HCT116 (cell line): ENCODE measurements around the gene TUBB6. TPM values are rescaled to one million over a fixed set of nuclear protein-coding genes. Genes with fewer than 3 reads are reported as not detected.

Source experiments
- ATAC-seq: fragments of 200-7000 bp; cut with Tn5 transposase; 2 replicates; pipeline ENCODE4 v1.9.1; 2020; ENCODE audit warnings: mild to moderate bottlenecking, moderate library complexity
- BruUV-seq: library from RNA; stranded (reverse); fragments of 400-500 nt; replicated peaks from 2 replicates; lab custom pipeline; 2021; lab: Mats Ljungman, UMichigan
- CTCF ChIA-PET: fragments of 300-600 bp; sonication (Branson Sonifier 250); formaldehyde crosslinking; loops from one replicate; lab custom pipeline; 2021; ENCODE audit warnings: antibody characterized with exemption; lab: Charles Lee
- POLR2A ChIA-PET: fragments of 300-600, 350-600 bp; sonication (Branson Sonifier 250); formaldehyde crosslinking; loops from one replicate; lab custom pipeline; 2021; ENCODE audit warnings: antibody characterized with exemption; lab: Charles Lee
- RAD21 ChIA-PET, 2 experiments: fragments of 300-600 bp; sonication (Branson Sonifier 250); formaldehyde crosslinking; loops; one replicate each; lab custom pipeline; 2023; ENCODE audit warnings: low total read pairs in 2 of 2; ENCODE audit not compliant: uncharacterized antibody in 2 of 2, unreplicated experiment in 2 of 2, low non-redundant PET in 1 of 2; lab: Charles Lee
- DNase-seq: peaks from one replicate; pipeline ENCODE4 v3.0.0-alpha.2; 2010; ENCODE audit warnings: low read depth, low spot score
- H2AFZ ChIP-seq: fragments of 200-600 bp; shearing (Covaris generic), sonication (generic); 2 replicates; pipeline ENCODE4 v1.6.1; 2017; ENCODE audit warnings: low read depth, mixed run types, mixed read lengths, antibody characterized with exemption, low read length; ENCODE audit not compliant: poor library complexity, severe bottlenecking
- H3K27ac ChIP-seq: 2 replicates; pipeline ENCODE4 v1.5.1; 2012; ENCODE audit warnings: low read depth, low read length
- H3K27me3 ChIP-seq: fragments of 200-600 bp; sonication (generic); 2 replicates; pipeline ENCODE4 v1.6.1; 2016; ENCODE audit warnings: mixed run types, low read length, mixed read lengths; ENCODE audit not compliant: insufficient read depth
- H3K36me3 ChIP-seq, 2 experiments: fragments of 200-500 bp in 1 of 2; fragments of 200-600 bp in 1 of 2; sonication (Bioruptor generic) in 1 of 2; sonication (generic) in 1 of 2; 2 replicates each; pipeline versions ENCODE4 v1.5.1 to v1.6.1; 2014 to 2016; ENCODE audit warnings: low read length in 2 of 2, inconsistent platforms in 1 of 2, mixed read lengths in 1 of 2, mixed run types in 1 of 2; ENCODE audit not compliant: insufficient read depth in 2 of 2, control insufficient read depth in 1 of 2
- H3K4me1 ChIP-seq, 2 experiments: fragments of 200-600 bp in 1 of 2; sonication (generic) in 1 of 2; 2 replicates each; pipeline versions ENCODE4 v1.5.1 to v1.6.1; 2012 to 2017; ENCODE audit warnings: low read length in 2 of 2, inconsistent platforms in 1 of 2, mild to moderate bottlenecking in 1 of 2, mixed read lengths in 1 of 2, mixed run types in 1 of 2, moderate library complexity in 1 of 2; ENCODE audit not compliant: insufficient read depth in 2 of 2, control insufficient read depth in 1 of 2
- H3K4me2 ChIP-seq: fragments of 200-600 bp; sonication (generic); 2 replicates; pipeline ENCODE4 v1.6.1; 2017; ENCODE audit warnings: mixed run types, low read length, mixed read lengths
- H3K4me3 ChIP-seq, 2 experiments: fragments of 200-600 bp in 1 of 2; sonication (generic) in 1 of 2; replicated peaks in 1 of 2; 2 replicates each; pipeline ENCODE4 v1.5.1; 2011 to 2016; ENCODE audit warnings: low read length in 2 of 2, control low read depth in 1 of 2, low read depth in 1 of 2, mild to moderate bottlenecking in 1 of 2, mixed read lengths in 1 of 2, mixed run types in 1 of 2
- H3K79me2 ChIP-seq: fragments of 200-600 bp; sonication (generic); 2 replicates; pipeline ENCODE4 v1.6.1; 2017; ENCODE audit warnings: mild to moderate bottlenecking, mixed run types, low read length, moderate library complexity, mixed read lengths; ENCODE audit not compliant: insufficient read depth
- H3K9ac ChIP-seq: fragments of 200-600 bp; sonication (generic); 2 replicates; pipeline ENCODE4 v1.6.1; 2016; ENCODE audit warnings: low read length, mixed read lengths
- H3K9me2 ChIP-seq: fragments of 200-600 bp; sonication (generic), shearing (Covaris generic); 2 replicates; pipeline ENCODE4 v1.6.1; 2017; ENCODE audit warnings: mixed run types, mild to moderate bottlenecking, moderate library complexity; ENCODE audit not compliant: insufficient read depth
- H3K9me3 ChIP-seq, 2 experiments: fragments of 200-500 bp in 1 of 2; fragments of 200-600 bp in 1 of 2; sonication (Bioruptor generic) in 1 of 2; sonication (generic) in 1 of 2; 2 replicates each; pipeline ENCODE4 v1.6.1; 2014 to 2017; ENCODE audit warnings: low read length in 2 of 2, mixed read lengths in 2 of 2, inconsistent platforms in 1 of 2, low read depth in 1 of 2, mild to moderate bottlenecking in 1 of 2, mixed run types in 1 of 2, moderate library complexity in 1 of 2; ENCODE audit not compliant: control insufficient read depth in 1 of 2, insufficient read depth in 1 of 2
- H4K20me1 ChIP-seq: fragments of 200-600 bp; sonication (generic), shearing (Covaris generic); 2 replicates; pipeline ENCODE4 v1.6.1; 2017; ENCODE audit warnings: mixed run types, mild to moderate bottlenecking, moderate library complexity; ENCODE audit not compliant: insufficient read depth
- ATF3 ChIP-seq: IDR thresholded peaks from 2 replicates; pipeline ENCODE4 v1.6.1; 2012
- EGR1 ChIP-seq: IDR thresholded peaks from 2 replicates; pipeline ENCODE4 v1.6.1; 2012; ENCODE audit warnings: low read depth
- EZH2 ChIP-seq: fragments of 200-600 bp; sonication (generic); IDR thresholded peaks from 2 replicates; pipeline ENCODE4 v1.6.1; 2017; ENCODE audit warnings: antibody characterized with exemption, mixed run types
- JUND ChIP-seq: IDR thresholded peaks from 2 replicates; pipeline ENCODE4 v1.6.1; 2012
- POLR2A ChIP-seq: IDR thresholded peaks from 2 replicates; pipeline ENCODE4 v1.7.0; 2011; ENCODE audit warnings: borderline replicate concordance; ENCODE audit not compliant: insufficient read depth, insufficient read length; ENCODE audit errors: extremely low read depth
- RAD21 ChIP-seq: IDR thresholded peaks from 2 replicates; pipeline ENCODE4 v1.6.1; 2012; ENCODE audit warnings: low read depth, mild to moderate bottlenecking
- TCF7L2 ChIP-seq: IDR thresholded peaks from 2 replicates; pipeline ENCODE4 v1.7.0; 2011; ENCODE audit warnings: borderline replicate concordance, inconsistent platforms; ENCODE audit not compliant: insufficient read depth, insufficient read length; ENCODE audit errors: extremely low read depth
- YY1 ChIP-seq: IDR thresholded peaks from 2 replicates; pipeline ENCODE4 v1.6.1; 2011; ENCODE audit warnings: low read length, low read depth, moderate library complexity, mild to moderate bottlenecking; ENCODE audit not compliant: insufficient replicate concordance; ENCODE audit errors: extremely low read depth
- intact Hi-C: fragments of 100-400 bp; cut with micrococcal nuclease; formaldehyde crosslinking; loops from 2 replicates; pipeline ENCODE4 v1.10.0; 2022
- total RNA-seq: library from RNA; stranded (reverse); gene quantifications from one replicate; pipeline ENCODE4 v1.2.1, GENCODE V29; 2021; ENCODE audit not compliant: unreplicated experiment
- TF ChIP-seq, protein P1 (sequence below): IDR thresholded peaks from 2 replicates; pipeline ENCODE4 v1.6.1; 2012; ENCODE audit warnings: low read depth
- TF ChIP-seq, protein P2 (sequence below): IDR thresholded peaks from 2 replicates; pipeline ENCODE4 v1.6.1; 2011; ENCODE audit warnings: mild to moderate bottlenecking, low read length, moderate library complexity; ENCODE audit not compliant: insufficient replicate concordance; ENCODE audit errors: extremely low read depth

TUBB6 gene
- total RNA-seq, 1 experiment from 2014 or later: 87.4 TPM

DNA sequence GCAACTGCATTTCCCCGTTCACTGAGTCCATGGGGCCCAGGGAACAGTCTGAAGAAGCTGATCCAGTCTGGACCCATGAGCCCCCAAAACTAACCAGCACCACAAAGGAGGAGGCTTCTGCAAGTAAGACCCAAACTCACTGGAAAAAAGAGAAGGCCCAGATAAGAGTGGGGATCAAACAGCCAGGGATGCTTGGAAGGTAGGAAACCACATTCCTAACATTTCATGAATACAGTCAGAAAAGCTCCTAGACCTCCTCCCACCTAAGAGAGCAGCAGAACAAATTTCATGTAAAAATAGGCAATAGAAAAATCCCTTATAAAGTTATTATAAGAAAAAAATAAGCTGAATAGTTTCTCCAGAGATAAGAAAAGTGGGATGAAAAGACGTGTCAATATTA lies 30.3 kb downstream of the TUBB6 start (continued):
- TF ChIP-seq, protein P1, sequence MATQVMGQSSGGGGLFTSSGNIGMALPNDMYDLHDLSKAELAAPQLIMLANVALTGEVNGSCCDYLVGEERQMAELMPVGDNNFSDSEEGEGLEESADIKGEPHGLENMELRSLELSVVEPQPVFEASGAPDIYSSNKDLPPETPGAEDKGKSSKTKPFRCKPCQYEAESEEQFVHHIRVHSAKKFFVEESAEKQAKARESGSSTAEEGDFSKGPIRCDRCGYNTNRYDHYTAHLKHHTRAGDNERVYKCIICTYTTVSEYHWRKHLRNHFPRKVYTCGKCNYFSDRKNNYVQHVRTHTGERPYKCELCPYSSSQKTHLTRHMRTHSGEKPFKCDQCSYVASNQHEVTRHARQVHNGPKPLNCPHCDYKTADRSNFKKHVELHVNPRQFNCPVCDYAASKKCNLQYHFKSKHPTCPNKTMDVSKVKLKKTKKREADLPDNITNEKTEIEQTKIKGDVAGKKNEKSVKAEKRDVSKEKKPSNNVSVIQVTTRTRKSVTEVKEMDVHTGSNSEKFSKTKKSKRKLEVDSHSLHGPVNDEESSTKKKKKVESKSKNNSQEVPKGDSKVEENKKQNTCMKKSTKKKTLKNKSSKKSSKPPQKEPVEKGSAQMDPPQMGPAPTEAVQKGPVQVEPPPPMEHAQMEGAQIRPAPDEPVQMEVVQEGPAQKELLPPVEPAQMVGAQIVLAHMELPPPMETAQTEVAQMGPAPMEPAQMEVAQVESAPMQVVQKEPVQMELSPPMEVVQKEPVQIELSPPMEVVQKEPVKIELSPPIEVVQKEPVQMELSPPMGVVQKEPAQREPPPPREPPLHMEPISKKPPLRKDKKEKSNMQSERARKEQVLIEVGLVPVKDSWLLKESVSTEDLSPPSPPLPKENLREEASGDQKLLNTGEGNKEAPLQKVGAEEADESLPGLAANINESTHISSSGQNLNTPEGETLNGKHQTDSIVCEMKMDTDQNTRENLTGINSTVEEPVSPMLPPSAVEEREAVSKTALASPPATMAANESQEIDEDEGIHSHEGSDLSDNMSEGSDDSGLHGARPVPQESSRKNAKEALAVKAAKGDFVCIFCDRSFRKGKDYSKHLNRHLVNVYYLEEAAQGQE: no peak
- TF ChIP-seq TCF7L2: no peak
- no peak for TF ChIP-seq EZH2
- no peak for TF ChIP-seq ATF3
- TF ChIP-seq, protein P2, sequence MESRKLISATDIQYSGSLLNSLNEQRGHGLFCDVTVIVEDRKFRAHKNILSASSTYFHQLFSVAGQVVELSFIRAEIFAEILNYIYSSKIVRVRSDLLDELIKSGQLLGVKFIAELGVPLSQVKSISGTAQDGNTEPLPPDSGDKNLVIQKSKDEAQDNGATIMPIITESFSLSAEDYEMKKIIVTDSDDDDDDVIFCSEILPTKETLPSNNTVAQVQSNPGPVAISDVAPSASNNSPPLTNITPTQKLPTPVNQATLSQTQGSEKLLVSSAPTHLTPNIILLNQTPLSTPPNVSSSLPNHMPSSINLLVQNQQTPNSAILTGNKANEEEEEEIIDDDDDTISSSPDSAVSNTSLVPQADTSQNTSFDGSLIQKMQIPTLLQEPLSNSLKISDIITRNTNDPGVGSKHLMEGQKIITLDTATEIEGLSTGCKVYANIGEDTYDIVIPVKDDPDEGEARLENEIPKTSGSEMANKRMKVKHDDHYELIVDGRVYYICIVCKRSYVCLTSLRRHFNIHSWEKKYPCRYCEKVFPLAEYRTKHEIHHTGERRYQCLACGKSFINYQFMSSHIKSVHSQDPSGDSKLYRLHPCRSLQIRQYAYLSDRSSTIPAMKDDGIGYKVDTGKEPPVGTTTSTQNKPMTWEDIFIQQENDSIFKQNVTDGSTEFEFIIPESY: no peak

- Histone ChIP-seq H4K20me1 (no peaks in the 10 kb centered on the region), H3K27ac (no peak overlapping the region), H3K9me2 (no peaks in the 10 kb centered on the region), H2AFZ (no peak overlapping the region), H3K27me3 (no peaks in the 10 kb centered on the region), H3K9ac (no peak overlapping the region), H3K4me3 (no peak overlapping the region), H3K9me3 (no peaks in the 10 kb centered on the region), H3K4me2 (no peak overlapping the region), H3K36me3 (peaks cover 27 to 35% of the 10 kb centered on the region in 2 experiments), H3K79me2 (no peaks in the 10 kb centered on the region), H3K4me1 (peaks cover 10 to 19% of the 10 kb centered on the region in 2 experiments; a peak in 3 of 4 replicates)
- DNase-seq (no peak), ATAC-seq (no peak)
- TF ChIP-seq EZH2 (no peak), JUND (no peak), YY1 (no peak), EGR1 (no peak), TCF7L2 (no peak), POLR2A (no peak), RAD21 (no peak)
- ChIA-PET CTCF (interaction anchor here (4.8 kb wide), 1 partner anchor 13 kb away, joined by 17 read pairs; no protein-coding TSS in a partner anchor), POLR2A (no interaction called here), RAD21 (no interaction called here)
- no TSS peak for BruUV-seq
- intact Hi-C loops: no loop called here
Observed at GRCh38 chr18:12340945-12341660, 33.1 kb downstream of the TUBB6 start.
